DMS79 treated with DMSO at 0.1 percent for 48 hours (cell line): ENCODE results near the gene IER2.
"Not testable (repeated sequence)": the region's sequence is repeated elsewhere in the genome, so short reads cannot be mapped to it uniquely, and the experiment has no call there.

ENCODE experiments used
- DNase-seq: peaks from one replicate; lab custom pipeline; 2025; lab: John Stamatoyannopoulos, UW

Gene IER2

GRCh38 chr19:13139633-13140311, 10.4 kb upstream of the IER2 start:
- DNase-seq = no peak

GRCh38 chr19:13146763-13147563, 3.2 kb upstream of the IER2 start:
- no peak for DNase-seq

- not testable (repeated sequence) for DNase-seq
Measured at GRCh38 chr19:13149173-13149627, 1.0 kb upstream of the IER2 start.

GRCh38 chr19:13149628-13150186, 504 bp upstream of the IER2 start:
- peak; percentile 53 for DNase-seq

GRCh38 chr19:13150931-13151604, 857 bp downstream of the IER2 start:
- no peak for DNase-seq

- DNase-seq = peak; percentile 96
Measured at GRCh38 chr19:13151605-13152355, 1.6 kb downstream of the IER2 start.

GRCh38 chr19:13152356-13152973, 2.3 kb downstream of the IER2 start:
- DNase-seq = peak; percentile 35

- peak; percentile 87 for DNase-seq
Measured at GRCh38 chr19:13152974-13153568, 2.9 kb downstream of the IER2 start.

- DNase-seq = peak; percentile 32
Measured at GRCh38 chr19:13153569-13154240, 3.5 kb downstream of the IER2 start.

GRCh38 chr19:13154241-13154778, 4.1 kb downstream of the IER2 start:
- peak; percentile 31 for DNase-seq

- peak; percentile 87 for DNase-seq
Measured at GRCh38 chr19:13154911-13155471, 4.8 kb downstream of the IER2 start.

- peak; percentile 64 for DNase-seq
Measured at GRCh38 chr19:13155472-13156359, 5.5 kb downstream of the IER2 start.

GRCh38 chr19:13159713-13160112, 9.5 kb downstream of the IER2 start:
- no peak for DNase-seq

GRCh38 chr19:13160557-13160956, 10.3 kb downstream of the IER2 start:
- DNase-seq = no peak

- DNase-seq = peak; percentile 96
Measured at GRCh38 chr19:13162724-13163608, 12.8 kb downstream of the IER2 start.

- peak; percentile 78 for DNase-seq
Measured at GRCh38 chr19:13163609-13164342, 13.6 kb downstream of the IER2 start.
